ENCODE measurements around the gene PTPRT.

- no peak for TF ChIP-seq CTCF (IDR thresholded peaks at IDR 0.05)
- TF ChIP-seq POLR2A (IDR thresholded peaks at IDR 0.05): no peak
Measured at GRCh38 chr20:42502591-42502990, 687.1 kb downstream of the PTPRT start.

Measured in transverse colon (tissue), 3 donors.